Regular cardiac myocyte (primary cell): Measurements from ENCODE around the gene HTN3. TPM values are rescaled to one million over a fixed set of nuclear protein-coding genes. Genes with fewer than 3 reads are reported as not detected.

Source experiments
- total RNA-seq: library from RNA; depleted of rRNA; stranded (reverse); fragments of >200 nt; gene quantifications from 2 replicates; pipeline ENCODE4 v1.2.3, GENCODE V29; 2014

Gene HTN3
- not detected in 2 replicates for total RNA-seq

DNA sequence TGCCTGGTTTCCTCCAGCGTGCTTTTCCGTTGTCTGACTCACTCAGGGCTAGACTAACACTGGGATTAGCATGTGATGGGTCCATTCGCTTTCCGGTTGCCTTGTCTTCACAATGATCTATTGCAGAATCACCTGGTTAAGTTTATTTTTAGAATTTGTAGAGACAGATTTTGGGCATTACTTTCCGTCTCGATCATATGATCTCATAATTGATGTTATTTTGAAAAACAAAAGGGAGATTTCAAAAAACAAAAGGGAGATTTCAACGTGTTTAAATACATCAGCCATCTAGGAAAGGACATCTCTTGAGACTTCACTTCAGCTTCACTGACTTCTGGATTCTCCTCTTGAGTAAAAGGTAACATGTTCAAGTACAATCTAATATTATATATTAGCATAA lies at the start of gene HTN3:
Gene HTN3, plus strand, starts transcription at position 301 of the 400 bp plus-strand sequence. CDS start 2,282 bp downstream, outside the sequence.

DNA sequence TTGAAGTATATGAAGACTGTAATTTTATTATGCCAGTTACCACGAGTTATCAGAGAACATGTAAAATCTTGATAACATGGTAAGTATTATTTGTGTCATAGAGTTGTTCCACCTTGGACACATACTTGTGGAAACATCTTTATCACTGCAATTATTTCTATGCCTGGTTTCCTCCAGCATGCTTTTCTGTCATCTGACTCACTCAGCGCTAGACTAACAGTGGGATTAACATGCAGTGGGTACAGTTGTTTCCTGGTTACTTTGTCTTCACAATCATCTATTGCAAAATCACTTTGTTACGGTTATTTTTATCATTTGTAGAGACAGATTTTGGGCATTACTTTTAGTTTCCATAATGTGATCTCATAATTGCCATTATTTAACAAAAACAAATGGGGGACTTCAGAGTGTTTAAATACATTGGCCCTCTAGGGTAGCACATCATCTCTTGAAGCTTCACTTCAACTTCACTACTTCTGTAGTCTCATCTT lies 32.7 kb upstream of the HTN3 start, which contains the start of gene STATH:
Gene STATH, plus strand, starts transcription at position 441 of the 491 bp plus-strand sequence. CDS start 2,472 bp downstream, outside the sequence.

DNA sequence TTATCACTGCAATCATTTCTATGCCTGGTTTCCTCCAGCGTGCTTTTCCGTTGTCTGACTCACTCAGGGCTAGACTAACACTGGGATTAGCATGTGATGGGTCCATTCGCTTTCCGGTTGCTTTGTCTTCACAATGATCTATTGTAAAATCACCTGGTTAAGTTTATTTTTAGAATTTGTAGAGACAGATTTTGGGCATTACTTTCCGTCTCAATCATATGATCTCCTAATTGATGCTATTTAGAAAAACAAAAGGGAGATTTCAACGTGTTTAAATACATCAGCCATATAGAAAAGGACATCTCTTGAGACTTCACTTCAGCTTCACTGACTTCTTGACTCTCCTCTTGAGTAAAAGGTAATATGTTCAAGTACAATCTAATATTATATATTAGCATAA lies 21.9 kb downstream of the HTN3 start, which contains the start of gene HTN1:
Gene HTN1, plus strand, starts transcription at position 301 of the 400 bp plus-strand sequence. CDS start 2,639 bp downstream, outside the sequence.

Other genes starting within 250 kb of the HTN3 start
- 3.9 and 9.4 TPM in 2 replicates for gene SULT1E1, start 168.3 kb upstream of the HTN3 start, total RNA-seq
- gene CSN1S1, start 97.4 kb upstream of the HTN3 start, total RNA-seq: not detected in 2 replicates
- gene CSN2, start 62.7 kb upstream of the HTN3 start, total RNA-seq: not detected in 2 replicates
- not detected in 2 replicates for gene STATH, start 32.5 kb upstream of the HTN3 start, total RNA-seq
- gene HTN1, start 22.0 kb downstream of the HTN3 start, total RNA-seq: not detected in 2 replicates
- gene PRR27, start 125.8 kb downstream of the HTN3 start, total RNA-seq: not detected in 2 replicates
- not detected in 2 replicates for gene ODAM, start 167.3 kb downstream of the HTN3 start, total RNA-seq
- gene FDCSP, start 197.7 kb downstream of the HTN3 start, total RNA-seq: not detected in 2 replicates
- not detected in 2 replicates for gene CSN3, start 214.1 kb downstream of the HTN3 start, total RNA-seq